ENCODE measurements around the gene RGS19.
A peak's percentile ranks its signal among the peaks of the same experiment; 100 is the strongest.
"Not testable (repeated sequence)": the region's sequence is repeated elsewhere in the genome, so short reads cannot be mapped to it uniquely, and the experiment has no call there.

RGS19 gene

GRCh38 chr20:64079273-64080012 lies at the start of gene RGS19:
Gene RGS19 (minus strand): TSS chr20:64079518. CDS start chr20:64076886, 2,632 bp downstream.
- peak; percentile 73 for DNase-seq (ENCODE audit: low spot score)

- DNase-seq (ENCODE audit: low spot score): not testable (repeated sequence)
Observed at GRCh38 chr20:64123517-64123916, 44.2 kb upstream of the RGS19 start.

GRCh38 chr20:64122927-64123326 lies 43.6 kb upstream of the RGS19 start:
- DNase-seq (ENCODE audit: low spot score): not testable (repeated sequence)

- DNase-seq (ENCODE audit: low spot score): no peak
Observed at GRCh38 chr20:64121586-64121985, 42.3 kb upstream of the RGS19 start.

- no peak for DNase-seq (ENCODE audit: low spot score)
Observed at GRCh38 chr20:64119681-64120341, 40.5 kb upstream of the RGS19 start.

- DNase-seq (ENCODE audit: low spot score): peak; percentile 27
Observed at GRCh38 chr20:64119301-64119680, 40.0 kb upstream of the RGS19 start.

GRCh38 chr20:64117432-64117777 lies 38.1 kb upstream of the RGS19 start:
- DNase-seq (ENCODE audit: low spot score): not testable (repeated sequence)

GRCh38 chr20:64116541-64117431 lies 37.5 kb upstream of the RGS19 start:
- no peak for DNase-seq (ENCODE audit: low spot score)

GRCh38 chr20:64116016-64116415 lies 36.7 kb upstream of the RGS19 start:
- no peak for DNase-seq (ENCODE audit: low spot score)

GRCh38 chr20:64115171-64115911 lies 36.0 kb upstream of the RGS19 start:
- DNase-seq (ENCODE audit: low spot score): no peak

GRCh38 chr20:64114356-64114971 lies 35.1 kb upstream of the RGS19 start:
- DNase-seq (ENCODE audit: low spot score): no peak

- DNase-seq (ENCODE audit: low spot score): no peak
Observed at GRCh38 chr20:64113796-64114355, 34.6 kb upstream of the RGS19 start.

- no peak for DNase-seq (ENCODE audit: low spot score)
Observed at GRCh38 chr20:64113444-64113775, 34.1 kb upstream of the RGS19 start.

GRCh38 chr20:64112691-64113443 lies 33.5 kb upstream of the RGS19 start:
- DNase-seq (ENCODE audit: low spot score): no peak

GRCh38 chr20:64111841-64112641 lies 32.7 kb upstream of the RGS19 start:
- DNase-seq (ENCODE audit: low spot score): no peak

GRCh38 chr20:64110411-64111068 lies 31.2 kb upstream of the RGS19 start:
- DNase-seq (ENCODE audit: low spot score): no peak

GRCh38 chr20:64109831-64110391 lies 30.6 kb upstream of the RGS19 start:
- no peak for DNase-seq (ENCODE audit: low spot score)

- DNase-seq (ENCODE audit: low spot score): no peak
Observed at GRCh38 chr20:64108731-64109681, 29.7 kb upstream of the RGS19 start.
